B cell (primary cell): Measurements from ENCODE around the gene CAVIN1. TPM values are rescaled to one million over a fixed set of nuclear protein-coding genes. Genes with fewer than 3 reads are reported as not detected.

ENCODE experiments used
- ATAC-seq: fragments of 200-7000 bp; cut with Tn5 transposase; one replicate; pipeline ENCODE4 v1.10.0; 2021; ENCODE audit warnings: low read depth, mild to moderate bottlenecking, moderate number of reproducible peaks, moderate library complexity
- CTCF ChIA-PET: fragments of 350-600 bp; sonication (Branson Sonifier 250); formaldehyde crosslinking; loops from one replicate; lab custom pipeline; 2021; ENCODE audit warnings: antibody characterized with exemption, inconsistent platforms; lab: Charles Lee
- POLR2A ChIA-PET: fragments of 350-600 bp; sonication (Branson Sonifier 250); formaldehyde crosslinking; loops from one replicate; lab custom pipeline; 2021; ENCODE audit warnings: antibody characterized with exemption; lab: Charles Lee
- DNase-seq: peaks from one replicate; pipeline ENCODE4 v3.0.0; 2013
- H2AFZ ChIP-seq: 2 replicates; pipeline ENCODE4 v1.6.1; 2012; ENCODE audit warnings: mild to moderate bottlenecking, low read depth, low read length; ENCODE audit not compliant: insufficient read depth, poor library complexity, severe bottlenecking
- H3K27ac ChIP-seq, 2 donors: 1 replicate in 1 of 2; 2 replicates in 1 of 2; pipeline ENCODE4 v1.5.1; 2012 to 2013; ENCODE audit warnings: low read length in 2 of 2, mild to moderate bottlenecking in 2 of 2, moderate library complexity in 1 of 2
- H3K27me3 ChIP-seq, 4 experiments: fragments of 200-600 bp in 1 of 4; sonication (generic) in 1 of 4; replicated peaks in 1 of 4; 1 replicate in 2 of 4; 2 replicates in 2 of 4; pipeline versions ENCODE4 v1.6.1 to v1.7.0; 2013 to 2016; ENCODE audit warnings: low read length in 3 of 4, mild to moderate bottlenecking in 2 of 4, mixed read lengths in 1 of 4, moderate library complexity in 1 of 4; ENCODE audit not compliant: insufficient read depth in 4 of 4, control insufficient read depth in 3 of 4; ENCODE audit errors: control extremely low read depth in 1 of 4
- H3K36me3 ChIP-seq, 2 experiments: replicated peaks in 1 of 2; 1 replicate in 1 of 2; 2 replicates in 1 of 2; pipeline versions ENCODE4 v1.6.1 to v1.7.1; 2013; ENCODE audit warnings: low read length in 1 of 2; ENCODE audit not compliant: insufficient read depth in 2 of 2, control insufficient read depth in 1 of 2; ENCODE audit errors: control extremely low read depth in 1 of 2, extremely low read depth in 1 of 2
- H3K4me1 ChIP-seq, 2 donors: fragments of 200-600 bp in 1 of 2; sonication (generic) in 1 of 2; 1 replicate in 1 of 2; 2 replicates in 1 of 2; pipeline versions ENCODE4 v1.5.1 to v1.6.1; 2013 to 2017; ENCODE audit warnings: low read length in 2 of 2; ENCODE audit not compliant: control insufficient read depth in 2 of 2, insufficient read depth in 2 of 2
- H3K4me2 ChIP-seq: replicated peaks from 2 replicates; pipeline ENCODE3; 2012; ENCODE audit warnings: mild to moderate bottlenecking, low read depth, low read length; ENCODE audit not compliant: poor library complexity, severe bottlenecking
- H3K4me3 ChIP-seq, 5 experiments: fragments of 200-600 bp in 1 of 5; sonication (generic) in 1 of 5; 1 replicate in 3 of 5; 2 replicates in 2 of 5; pipeline versions ENCODE4 v1.5.1 to v1.7.0; 2011 to 2016; ENCODE audit warnings: low read length in 4 of 5, mild to moderate bottlenecking in 4 of 5, low read depth in 2 of 5, control low read depth in 1 of 5, moderate library complexity in 1 of 5; ENCODE audit not compliant: insufficient read depth in 1 of 5; ENCODE audit errors: control extremely low read depth in 1 of 5, extremely low read depth in 1 of 5
- H3K79me2 ChIP-seq: fragments of 200-600 bp; sonication (generic); one replicate; pipeline ENCODE4 v1.6.0; 2016; ENCODE audit warnings: low read length; ENCODE audit not compliant: control insufficient read depth, insufficient read depth
- H3K9ac ChIP-seq: fragments of 200-600 bp; sonication (generic); 2 replicates; pipeline ENCODE4 v1.6.1; 2017; ENCODE audit warnings: mild to moderate bottlenecking, low read length, moderate library complexity
- H3K9me3 ChIP-seq, 3 donors: one replicate each; pipeline versions ENCODE4 v1.6.1 to v1.7.1; 2013; ENCODE audit warnings: low read length in 2 of 3; ENCODE audit not compliant: control insufficient read depth in 2 of 3, insufficient read depth in 1 of 3; ENCODE audit errors: control extremely low read depth in 1 of 3
- H4K20me1 ChIP-seq: 2 replicates; pipeline ENCODE4 v1.6.0; 2012; ENCODE audit warnings: mild to moderate bottlenecking, low read length; ENCODE audit not compliant: insufficient read depth, control insufficient read depth, poor library complexity, severe bottlenecking
- H3K27ac Mint-ChIP-seq: one replicate; pipeline ENCODE4 v1.8.0; 2021; ENCODE audit warnings: mixed read lengths
- H3K27me3 Mint-ChIP-seq: one replicate; pipeline ENCODE4 v1.8.0; 2021; ENCODE audit warnings: mixed read lengths
- H3K4me1 Mint-ChIP-seq: one replicate; pipeline ENCODE4 v1.8.0; 2021; ENCODE audit warnings: mixed read lengths
- H3K4me3 Mint-ChIP-seq: one replicate; pipeline ENCODE4 v1.8.0; 2021; ENCODE audit warnings: mixed read lengths
- H3K9me3 Mint-ChIP-seq: one replicate; pipeline ENCODE4 v1.8.0; 2022; ENCODE audit warnings: mixed read lengths; ENCODE audit not compliant: insufficient read depth
- CTCF ChIP-seq: fragments of 200-600 bp; IDR thresholded peaks from one replicate; pipeline ENCODE4 v1.8.0; 2022; ENCODE audit warnings: antibody characterized with exemption, mild to moderate bottlenecking
- EZH2 ChIP-seq: IDR thresholded peaks from 2 replicates; pipeline ENCODE4 v1.6.1; 2012; ENCODE audit warnings: borderline replicate concordance, low read depth, mild to moderate bottlenecking, moderate library complexity, low read length; ENCODE audit not compliant: insufficient read depth, poor library complexity, severe bottlenecking
- WGBS: methylation state at CpG from one replicate; pipeline ENCODE4 v1.1.5; 2013; ENCODE audit warnings: missing lambda C conversion rate; ENCODE audit not compliant: insufficient coverage; 5-methylcytosine and 5-hydroxymethylcytosine counted together
- intact Hi-C: fragments of 100-400 bp; cut with micrococcal nuclease; formaldehyde crosslinking; loops from one replicate; pipeline ENCODE4 v1.10.0; 2022
- polyA plus RNA-seq: library from polyadenylated mRNA; depleted of rRNA; stranded (reverse); fragments of >200 nt; gene quantifications from 2 replicates; pipeline ENCODE4 v1.2.3, GENCODE V29; 2012
- total RNA-seq, 2 donors: library from RNA; stranded (reverse); fragments of 120-200 nt in 1 of 2; gene quantifications; 1 replicate in 1 of 2; 2 replicates in 1 of 2; pipeline versions ENCODE4 v1.2.3 to v1.2.4, GENCODE V29; 2013 to 2022

CAVIN1 gene
- total and polyA plus RNA-seq, 2 donors (not counting 1 experiment from before 2014, with no cell fraction given): not detected

DNA sequence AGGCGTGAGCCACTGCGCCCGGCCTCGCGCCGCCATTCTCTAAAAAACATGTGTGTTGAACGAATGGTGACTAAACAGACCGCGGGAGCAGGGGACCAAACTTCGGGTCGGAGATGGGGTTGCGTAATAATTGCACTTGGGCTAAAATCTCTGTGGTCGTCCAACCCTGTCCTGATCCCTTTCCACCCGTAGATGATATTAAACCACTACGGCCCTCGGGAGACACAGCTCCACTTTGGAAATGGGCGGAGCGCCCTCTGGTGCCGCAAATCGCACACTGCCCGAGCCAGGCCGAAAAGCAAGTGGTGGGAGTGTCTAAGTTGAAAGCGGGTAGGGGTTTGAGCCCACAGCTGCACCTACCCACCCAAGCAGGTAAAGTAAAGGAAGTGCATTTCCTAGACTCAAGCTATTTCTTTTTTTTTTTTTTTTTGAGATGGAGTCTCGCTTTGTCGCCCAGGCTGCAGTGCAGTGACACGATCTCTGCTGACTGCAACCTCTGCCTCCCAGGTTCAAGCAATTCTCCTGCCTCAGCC lies 17.0 kb downstream of the CAVIN1 start:
- Histone ChIP-seq H3K4me3 (no peak overlapping the region), H3K36me3 (no peaks in the 10 kb centered on the region), H4K20me1 (no peaks in the 10 kb centered on the region), H3K9ac (no peak overlapping the region), H3K9me3 (no peaks in the 10 kb centered on the region), H3K27ac (no peak overlapping the region), H3K79me2 (no peaks in the 10 kb centered on the region), H3K27me3 (peaks cover 0 to 10% (median 2%) of the 10 kb centered on the region in 4 experiments), H2AFZ (no peak overlapping the region), H3K4me2 (peak overlapping the region; percentile 13), H3K4me1 (peaks cover 2 to 16% of the 10 kb centered on the region in 2 donors)
- WGBS: 72% methylated on average over 12 of the region's 26 CpGs
- ChIA-PET CTCF (interaction anchor here (0.7 to 10.7 kb wide), 55 partner anchors 8 to 442 kb away, joined by 3 to 546 read pairs (median 4); partner anchors contain the start of genes CAVIN1, KCNH4, RETREG3 and STAT3), POLR2A (interaction anchor here (0.6 to 1.5 kb wide), 8 partner anchors 17 to 541 kb away, joined by 3 to 9 read pairs (median 5); partner anchors contain the start of genes CNP, KLHL11 and STAT3)
- peaks cover 5% of the 10 kb centered on the region for H3K27me3 Mint-ChIP-seq
- peak; percentile 86 for DNase-seq
- intact Hi-C loops: loop anchor here (1.0 to 5.0 kb wide), 4 partner anchors 84 to 183 kb away; no protein-coding TSS in a partner anchor
- H3K9me3 Mint-ChIP-seq: no peaks in the 10 kb centered on the region
- peak; percentile 79 for ATAC-seq
- H3K27ac Mint-ChIP-seq: peak overlapping the region; percentile 27
- no peak for TF ChIP-seq EZH2
- TF ChIP-seq CTCF: peak; percentile 89
- peaks cover 13% of the 10 kb centered on the region for H3K4me1 Mint-ChIP-seq
- no peak overlapping the region for H3K4me3 Mint-ChIP-seq

DNA sequence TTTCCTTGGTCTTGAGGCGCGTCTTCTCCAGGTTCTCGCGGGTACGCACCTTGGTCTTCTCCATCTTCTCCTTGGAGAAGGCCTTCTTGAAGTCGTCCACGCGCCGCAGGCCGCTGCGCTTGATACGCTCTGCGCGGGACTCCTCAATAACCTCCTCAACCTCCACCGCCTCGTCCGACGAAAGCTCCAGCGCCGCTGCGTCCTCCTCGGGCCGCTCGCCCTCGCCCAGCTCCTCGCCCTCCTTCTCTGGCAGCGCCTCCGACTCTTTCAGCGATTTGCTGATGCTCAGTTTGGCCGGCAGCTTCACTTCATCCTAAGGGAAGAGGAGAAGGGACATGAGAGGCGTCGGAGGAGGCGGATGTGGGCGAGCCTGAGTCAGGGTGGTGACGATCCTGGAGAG lies 18.0 kb downstream of the CAVIN1 start:
- peaks cover 0 to 10% (median 2%) of the 10 kb centered on the region in 4 experiments for H3K27me3 ChIP-seq
- no peaks in the 10 kb centered on the region for H3K36me3 ChIP-seq
- H2AFZ ChIP-seq: no peak overlapping the region
- no peak overlapping the region for H3K27ac ChIP-seq
- intact Hi-C loops: loop anchor here (5.0 kb wide), 1 partner anchor 112 kb away; no protein-coding TSS in a partner anchor
- WGBS: 97% methylated on average over 33 of the region's 35 CpGs
- H3K4me2 ChIP-seq: no peak overlapping the region
- H3K4me3 Mint-ChIP-seq: no peak overlapping the region
- H4K20me1 ChIP-seq: no peaks in the 10 kb centered on the region
- no peak for TF ChIP-seq CTCF
- no peak for TF ChIP-seq EZH2
- CTCF ChIA-PET: interaction anchor here (0.9 to 10.7 kb wide), 15 partner anchors 10 to 276 kb away, joined by 3 to 546 read pairs (median 4); partner anchors contain the start of gene STAT3
- no peaks in the 10 kb centered on the region for H3K9me3 ChIP-seq
- H3K4me1 Mint-ChIP-seq: peaks cover 13% of the 10 kb centered on the region
- peaks cover under 1% of the 10 kb centered on the region for H3K27me3 Mint-ChIP-seq
- H3K9me3 Mint-ChIP-seq: no peaks in the 10 kb centered on the region
- peak overlapping the region; percentile 10 for H3K27ac Mint-ChIP-seq
- POLR2A ChIA-PET: interaction anchor here (1.5 kb wide), 1 partner anchor 94 kb away, joined by 4 read pairs; no protein-coding TSS in a partner anchor
- no peak overlapping the region for H3K9ac ChIP-seq
- no peak overlapping the region for H3K4me3 ChIP-seq
- H3K79me2 ChIP-seq: no peaks in the 10 kb centered on the region
- DNase-seq (no peak), ATAC-seq (no peak)
- H3K4me1 ChIP-seq: peaks cover 2 to 16% of the 10 kb centered on the region in 2 donors
